Activated T-cell treated with anti-CD3 and anti-CD28 coated beads for 1 hour (primary cell): ENCODE data around the gene NUMA1.

Source experiments
- DNase-seq: peaks from one replicate; pipeline ENCODE4 v3.0.0-alpha.2; 2020; ENCODE audit warnings: low read depth

NUMA1 gene

GRCh38 chr11:72014761-72015320 lies 65.5 kb downstream of the NUMA1 start:
- no peak for DNase-seq

DNA sequence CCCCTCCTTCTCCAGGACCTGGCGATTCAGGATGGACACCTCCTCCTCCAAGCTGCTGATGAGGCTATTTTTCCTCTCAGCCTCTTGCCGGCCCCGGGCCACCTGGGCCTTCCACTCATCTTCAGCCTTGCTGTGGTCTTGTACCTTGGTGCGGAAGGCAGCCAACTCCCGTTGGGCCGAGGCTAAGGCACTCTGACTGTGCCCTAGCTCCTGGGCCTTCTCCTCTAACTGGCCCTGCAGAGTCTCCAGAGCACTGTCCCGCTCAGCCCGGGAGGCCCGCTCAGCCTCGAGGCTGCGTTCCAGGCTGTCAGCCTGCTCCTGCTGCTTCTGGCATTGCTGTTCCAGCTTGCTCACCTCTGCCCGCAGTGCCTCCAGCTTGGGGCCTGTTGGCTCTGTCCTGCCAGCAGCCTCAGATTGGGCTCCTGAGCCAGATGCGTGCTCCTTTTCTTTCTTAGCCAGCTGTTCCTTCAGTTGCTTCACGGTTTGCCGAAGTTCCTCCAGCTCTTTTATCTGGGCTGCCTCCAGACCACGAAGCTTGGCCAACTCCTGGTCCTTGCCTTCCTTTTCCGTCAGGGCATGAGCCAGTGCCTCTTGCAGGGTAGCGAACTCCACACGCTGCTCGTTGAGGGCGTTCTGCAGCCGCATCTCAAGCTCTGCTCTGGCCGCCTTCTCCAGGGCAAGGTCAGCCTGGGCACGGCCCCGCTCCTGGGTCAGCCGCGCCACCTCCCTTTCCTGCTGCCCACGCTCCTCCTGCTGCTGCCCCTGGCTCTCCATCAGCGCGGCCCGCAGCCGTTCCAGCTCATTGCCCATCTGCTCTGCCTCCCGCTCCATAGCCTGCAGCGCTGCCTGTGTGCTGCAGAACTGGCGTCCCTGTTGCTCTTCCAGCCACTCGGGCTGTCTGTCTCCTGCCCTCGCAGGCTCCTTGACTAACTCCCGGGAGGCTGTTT lies 66.3 kb downstream of the NUMA1 start:
- DNase-seq, result no peak

DNA sequence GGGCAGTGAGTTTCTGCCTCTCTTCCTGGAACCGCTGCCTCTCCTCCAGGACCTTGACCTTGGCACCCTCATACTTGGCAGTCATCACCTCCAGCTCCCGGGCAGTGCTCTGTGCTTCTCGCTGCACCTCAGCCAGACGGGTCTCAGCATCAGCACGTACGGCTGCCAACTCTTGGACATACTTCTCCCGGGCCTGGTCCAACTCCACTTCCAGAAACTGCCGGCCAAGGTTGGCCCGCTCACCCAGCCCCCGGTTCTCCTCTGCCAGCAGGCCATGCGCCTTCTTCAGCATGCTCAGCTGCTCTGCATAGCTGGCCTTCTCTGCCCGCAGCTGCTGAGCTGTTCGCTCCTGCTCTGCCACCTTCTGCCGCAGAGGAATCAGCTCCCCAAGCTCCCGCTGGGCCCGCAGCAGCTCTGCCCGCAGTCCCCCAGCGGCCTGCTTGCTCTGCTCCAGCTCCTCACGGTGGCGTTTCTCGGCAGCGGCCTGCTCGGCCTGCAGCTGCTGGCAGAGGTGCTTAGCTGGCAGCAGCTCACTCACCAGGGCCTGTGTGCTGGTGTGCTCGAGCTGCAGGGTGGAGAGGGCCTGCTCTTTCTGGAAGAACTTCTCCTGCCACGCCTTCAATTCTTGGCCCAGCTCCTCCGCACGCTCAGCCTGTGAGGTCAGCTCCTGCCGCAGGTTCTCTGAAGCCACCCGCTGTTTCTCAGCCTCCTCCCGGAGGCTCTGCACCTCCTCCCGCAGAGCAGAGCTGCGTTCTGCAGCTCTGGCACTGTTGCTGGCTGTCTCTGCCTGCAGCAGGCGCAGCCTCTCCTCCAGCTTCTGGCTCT lies 67.2 kb downstream of the NUMA1 start:
- no peak for DNase-seq

DNA sequence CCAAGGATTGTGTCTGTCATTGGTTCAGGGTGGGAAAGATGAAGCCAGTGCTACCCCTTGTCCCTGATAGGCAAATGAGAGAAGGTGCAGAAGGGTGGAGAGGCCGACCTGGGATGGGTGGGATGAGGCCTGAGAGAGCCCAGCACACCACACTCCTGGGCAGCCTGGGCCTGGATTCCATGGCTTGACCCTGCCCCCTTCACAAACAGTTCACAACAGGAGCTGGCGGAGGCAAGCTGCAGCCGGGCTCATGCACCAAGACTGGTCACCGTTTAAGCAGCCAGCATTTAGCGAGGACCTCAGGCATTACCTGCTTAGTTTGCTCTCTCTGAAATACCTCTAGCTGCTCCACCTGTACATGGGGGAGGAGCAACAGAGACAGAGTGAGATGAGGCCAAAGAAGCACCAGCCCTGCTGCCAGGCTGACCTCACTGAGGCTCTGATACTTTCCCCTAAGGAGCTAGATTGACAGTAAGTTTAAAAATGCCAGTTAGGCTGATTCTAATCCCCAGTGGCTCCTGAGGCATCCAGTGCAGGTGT lies 68.2 kb downstream of the NUMA1 start:
- no peak for DNase-seq

GRCh38 chr11:72010529-72011233 lies 69.7 kb downstream of the NUMA1 start:
- no peak for DNase-seq

- DNase-seq, result no peak
Measured at GRCh38 chr11:72009156-72009555, 71.2 kb downstream of the NUMA1 start.

DNA sequence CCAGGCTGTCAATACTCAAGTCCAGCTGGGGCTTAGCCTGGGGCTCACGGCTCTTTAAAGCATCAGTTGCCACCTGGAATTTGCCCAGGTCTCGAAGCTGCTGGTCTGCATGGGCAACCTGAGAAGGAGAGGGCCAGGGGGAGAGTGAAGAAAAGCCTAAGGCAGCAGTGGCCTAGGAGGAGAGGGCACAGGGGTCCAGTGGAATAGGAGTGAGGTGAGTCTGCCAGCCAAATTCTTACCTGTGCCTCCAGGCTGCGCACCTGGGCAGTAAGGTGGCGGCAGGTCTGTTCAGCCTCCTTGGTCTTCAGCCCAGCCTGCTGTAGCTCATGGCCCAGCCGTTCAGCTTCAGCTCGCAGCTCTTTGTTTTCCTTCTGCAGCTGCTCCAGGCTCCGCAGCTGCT lies 71.6 kb downstream of the NUMA1 start:
- no peak for DNase-seq

GRCh38 chr11:72007587-72007986 lies 72.8 kb downstream of the NUMA1 start:
- no peak for DNase-seq

DNA sequence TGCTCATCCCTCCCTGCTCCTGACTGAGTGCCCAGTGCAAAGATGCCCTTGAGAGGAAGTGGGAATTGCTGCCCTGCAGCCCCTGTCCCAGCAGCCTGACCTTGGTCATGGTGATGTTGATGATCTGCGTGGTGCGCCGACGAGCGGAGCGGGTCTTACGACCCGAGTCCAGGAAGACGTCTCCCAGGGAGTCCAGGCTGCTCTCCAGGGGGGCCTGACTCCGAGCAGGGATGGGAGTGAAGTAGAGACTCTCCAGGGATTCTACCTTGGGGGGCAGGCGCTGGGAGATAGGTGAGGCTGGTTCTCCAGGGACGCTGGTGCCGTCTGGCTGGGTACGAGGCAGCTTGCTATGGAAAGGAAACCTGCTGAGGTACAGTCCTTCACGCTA lies 73.3 kb downstream of the NUMA1 start:
- no peak for DNase-seq

DNA sequence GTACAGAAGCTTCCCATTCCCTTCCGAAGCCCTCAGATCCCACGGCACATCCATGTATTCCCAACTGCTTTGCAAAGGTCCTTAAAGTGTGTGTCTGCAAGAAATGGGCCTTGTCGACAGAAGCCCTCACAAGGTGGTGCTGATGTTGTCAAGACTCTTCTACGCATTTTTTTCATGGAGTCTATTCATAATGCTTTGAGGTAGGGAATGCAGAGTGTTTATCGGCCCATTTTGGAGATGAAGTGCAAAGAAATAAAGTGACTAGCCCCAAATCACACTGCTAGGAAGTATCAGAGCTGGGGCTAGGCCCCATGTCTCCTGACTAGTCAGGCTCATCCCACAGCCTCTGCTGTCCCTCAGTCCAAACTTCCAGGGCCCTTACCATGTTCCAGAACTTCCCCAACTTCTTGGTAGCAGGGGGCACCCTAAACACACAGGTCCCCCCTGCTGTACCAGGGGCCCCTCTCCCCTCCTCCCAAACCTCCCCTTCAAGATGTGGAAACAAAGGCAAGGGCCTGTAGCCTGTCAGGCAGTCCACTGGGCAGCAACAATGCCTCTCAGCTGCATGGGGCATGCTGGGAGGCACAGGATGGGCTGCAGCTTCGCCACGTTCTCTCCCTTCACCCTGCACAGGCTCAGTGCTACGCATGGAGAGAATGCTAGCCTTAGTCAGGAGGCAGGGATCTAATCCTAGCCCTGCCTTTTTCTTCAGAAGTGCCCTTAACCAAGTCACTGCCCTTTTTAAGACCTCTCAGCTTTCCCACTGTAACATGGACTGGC lies 73.8 kb downstream of the NUMA1 start:
- no peak for DNase-seq

DNA sequence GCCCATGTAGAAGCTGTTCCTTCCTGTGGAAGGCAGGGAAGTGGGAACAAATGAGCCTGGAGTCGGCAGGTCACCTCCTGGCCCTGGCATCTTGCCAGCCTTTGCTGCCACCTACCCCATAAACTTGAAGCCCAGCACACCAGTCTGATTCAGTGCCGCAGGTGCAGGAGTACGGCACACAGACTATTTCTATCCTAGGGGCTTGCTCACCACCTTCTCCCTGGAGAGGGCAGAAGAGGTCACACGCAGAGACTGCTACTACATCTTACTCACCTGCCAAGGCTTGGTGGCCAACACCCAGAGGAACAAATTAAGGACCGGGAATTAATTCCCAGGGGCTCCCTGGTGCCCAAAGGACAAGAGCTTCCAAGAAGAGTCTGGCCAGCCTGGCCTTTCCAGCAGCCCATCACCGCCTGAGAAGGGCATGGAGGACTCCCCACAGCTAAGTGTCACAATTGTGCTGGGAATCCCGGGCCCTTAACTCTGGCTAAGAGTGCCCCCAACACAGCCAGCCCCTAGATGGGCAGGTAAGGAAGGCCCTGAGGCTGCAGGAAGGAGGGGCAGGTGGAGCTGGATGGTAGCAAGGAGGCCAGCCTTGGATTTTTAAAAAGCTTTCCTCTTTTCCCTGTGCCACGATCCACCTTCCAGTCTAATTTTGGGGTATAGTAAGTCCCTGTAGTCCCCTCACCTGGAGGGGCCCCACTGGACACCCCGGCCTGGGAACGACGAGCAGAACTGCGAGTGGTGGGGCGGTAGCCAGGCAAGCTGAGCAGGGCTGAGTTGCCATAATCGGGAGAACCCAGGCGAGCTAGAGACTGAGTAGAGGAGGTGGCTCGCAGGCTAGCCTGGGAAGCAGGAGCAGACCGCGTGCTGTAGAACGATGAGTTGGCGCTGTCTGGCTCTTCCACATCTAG lies 74.7 kb downstream of the NUMA1 start:
- DNase-seq, result no peak

- DNase-seq, result no peak
Measured at GRCh38 chr11:72004515-72005346, 75.6 kb downstream of the NUMA1 start.

DNA sequence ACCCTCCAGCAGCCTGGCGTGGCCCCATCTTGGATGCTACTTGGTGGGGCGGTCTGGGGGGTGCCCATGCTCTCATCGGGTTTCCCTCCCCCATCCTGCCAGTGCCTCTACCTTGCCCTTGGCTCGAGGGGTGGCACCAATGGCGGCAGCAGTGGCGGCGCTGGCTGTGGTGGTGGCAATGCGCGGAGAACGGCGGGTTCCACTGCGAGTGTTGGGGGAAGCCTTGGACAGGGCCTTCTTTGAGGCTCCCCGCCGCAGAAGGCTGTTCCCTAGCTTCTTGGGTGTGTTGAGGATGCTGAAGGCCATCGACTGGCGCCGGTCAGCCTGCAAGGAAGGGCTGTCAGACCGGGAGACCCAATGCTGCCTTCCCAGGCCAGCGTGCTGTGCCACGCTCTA lies 76.6 kb downstream of the NUMA1 start:
- no peak for DNase-seq

GRCh38 chr11:72002841-72003775 lies 77.2 kb downstream of the NUMA1 start:
- no peak for DNase-seq

DNA sequence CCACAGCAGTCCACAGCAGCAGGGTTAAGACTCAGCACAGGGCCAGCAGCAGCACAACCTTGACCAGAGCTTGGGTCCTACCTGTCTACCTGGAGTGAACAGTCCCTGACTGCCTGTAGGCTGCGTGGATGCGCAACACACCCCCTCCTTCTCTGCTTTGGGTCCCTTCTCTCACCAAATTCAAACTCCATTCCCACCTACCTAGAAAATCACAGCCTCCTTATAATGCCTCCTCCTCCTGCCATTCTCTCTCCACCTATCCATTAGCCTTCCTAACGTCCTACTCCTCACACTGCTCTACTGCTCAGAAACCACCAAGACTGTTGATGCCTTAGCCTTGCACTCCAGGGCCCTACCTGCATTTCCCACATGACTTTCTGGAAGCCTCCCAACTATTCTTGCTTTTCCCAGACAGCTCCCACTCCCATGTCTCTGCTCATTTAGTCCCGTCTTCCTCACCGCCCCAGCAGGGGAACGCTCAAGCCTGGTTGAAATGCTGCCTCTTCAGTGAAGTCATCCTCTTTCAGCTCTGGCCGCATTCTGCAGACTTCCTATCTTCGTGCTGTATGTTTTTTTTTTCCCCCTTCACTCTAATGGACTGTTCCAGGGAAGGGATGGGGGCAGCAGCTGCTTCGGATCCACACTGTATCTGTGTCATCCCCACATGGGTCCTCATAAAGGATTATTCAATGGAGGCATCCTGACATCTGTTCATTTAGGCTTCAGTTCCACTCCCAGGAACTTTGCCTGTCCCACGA lies 78.3 kb downstream of the NUMA1 start:
- DNase-seq, result no peak

- DNase-seq, result no peak
Measured at GRCh38 chr11:72001285-72001684, 79.1 kb downstream of the NUMA1 start.

- no peak for DNase-seq
Measured at GRCh38 chr11:72000202-72000867, 80.0 kb downstream of the NUMA1 start.
